HCT116 (cell line): Measurements from ENCODE around the gene FRY. TPM values are rescaled to one million over a fixed set of nuclear protein-coding genes. Genes with fewer than 3 reads are reported as not detected.

ENCODE experiments used
- ATAC-seq: fragments of 200-7000 bp; cut with Tn5 transposase; 2 replicates; pipeline ENCODE4 v1.9.1; 2020; ENCODE audit warnings: mild to moderate bottlenecking, moderate library complexity
- BruUV-seq: library from RNA; stranded (reverse); fragments of 400-500 nt; replicated peaks from 2 replicates; lab custom pipeline; 2021; lab: Mats Ljungman, UMichigan
- CTCF ChIA-PET: fragments of 300-600 bp; sonication (Branson Sonifier 250); formaldehyde crosslinking; loops from one replicate; lab custom pipeline; 2021; ENCODE audit warnings: antibody characterized with exemption; lab: Charles Lee
- POLR2A ChIA-PET: fragments of 300-600, 350-600 bp; sonication (Branson Sonifier 250); formaldehyde crosslinking; loops from one replicate; lab custom pipeline; 2021; ENCODE audit warnings: antibody characterized with exemption; lab: Charles Lee
- RAD21 ChIA-PET, 2 experiments: fragments of 300-600 bp; sonication (Branson Sonifier 250); formaldehyde crosslinking; loops; one replicate each; lab custom pipeline; 2023; ENCODE audit warnings: low total read pairs in 2 of 2; ENCODE audit not compliant: uncharacterized antibody in 2 of 2, unreplicated experiment in 2 of 2, low non-redundant PET in 1 of 2; lab: Charles Lee
- DNase-seq: peaks from one replicate; pipeline ENCODE4 v3.0.0-alpha.2; 2010; ENCODE audit warnings: low read depth, low spot score
- H2AFZ ChIP-seq: fragments of 200-600 bp; shearing (Covaris generic), sonication (generic); 2 replicates; pipeline ENCODE4 v1.6.1; 2017; ENCODE audit warnings: low read depth, mixed run types, mixed read lengths, antibody characterized with exemption, low read length; ENCODE audit not compliant: poor library complexity, severe bottlenecking
- H3K27ac ChIP-seq: 2 replicates; pipeline ENCODE4 v1.5.1; 2012; ENCODE audit warnings: low read depth, low read length
- H3K27me3 ChIP-seq: fragments of 200-600 bp; sonication (generic); 2 replicates; pipeline ENCODE4 v1.6.1; 2016; ENCODE audit warnings: mixed run types, low read length, mixed read lengths; ENCODE audit not compliant: insufficient read depth
- H3K36me3 ChIP-seq, 2 experiments: fragments of 200-500 bp in 1 of 2; fragments of 200-600 bp in 1 of 2; sonication (Bioruptor generic) in 1 of 2; sonication (generic) in 1 of 2; 2 replicates each; pipeline versions ENCODE4 v1.5.1 to v1.6.1; 2014 to 2016; ENCODE audit warnings: low read length in 2 of 2, inconsistent platforms in 1 of 2, mixed read lengths in 1 of 2, mixed run types in 1 of 2; ENCODE audit not compliant: insufficient read depth in 2 of 2, control insufficient read depth in 1 of 2
- H3K4me1 ChIP-seq, 2 experiments: fragments of 200-600 bp in 1 of 2; sonication (generic) in 1 of 2; 2 replicates each; pipeline versions ENCODE4 v1.5.1 to v1.6.1; 2012 to 2017; ENCODE audit warnings: low read length in 2 of 2, inconsistent platforms in 1 of 2, mild to moderate bottlenecking in 1 of 2, mixed read lengths in 1 of 2, mixed run types in 1 of 2, moderate library complexity in 1 of 2; ENCODE audit not compliant: insufficient read depth in 2 of 2, control insufficient read depth in 1 of 2
- H3K4me2 ChIP-seq: fragments of 200-600 bp; sonication (generic); 2 replicates; pipeline ENCODE4 v1.6.1; 2017; ENCODE audit warnings: mixed run types, low read length, mixed read lengths
- H3K4me3 ChIP-seq, 2 experiments: fragments of 200-600 bp in 1 of 2; sonication (generic) in 1 of 2; replicated peaks in 1 of 2; 2 replicates each; pipeline ENCODE4 v1.5.1; 2011 to 2016; ENCODE audit warnings: low read length in 2 of 2, control low read depth in 1 of 2, low read depth in 1 of 2, mild to moderate bottlenecking in 1 of 2, mixed read lengths in 1 of 2, mixed run types in 1 of 2
- H3K79me2 ChIP-seq: fragments of 200-600 bp; sonication (generic); 2 replicates; pipeline ENCODE4 v1.6.1; 2017; ENCODE audit warnings: mild to moderate bottlenecking, mixed run types, low read length, moderate library complexity, mixed read lengths; ENCODE audit not compliant: insufficient read depth
- H3K9ac ChIP-seq: fragments of 200-600 bp; sonication (generic); 2 replicates; pipeline ENCODE4 v1.6.1; 2016; ENCODE audit warnings: low read length, mixed read lengths
- H3K9me2 ChIP-seq: fragments of 200-600 bp; sonication (generic), shearing (Covaris generic); 2 replicates; pipeline ENCODE4 v1.6.1; 2017; ENCODE audit warnings: mixed run types, mild to moderate bottlenecking, moderate library complexity; ENCODE audit not compliant: insufficient read depth
- H3K9me3 ChIP-seq, 2 experiments: fragments of 200-500 bp in 1 of 2; fragments of 200-600 bp in 1 of 2; sonication (Bioruptor generic) in 1 of 2; sonication (generic) in 1 of 2; 2 replicates each; pipeline ENCODE4 v1.6.1; 2014 to 2017; ENCODE audit warnings: low read length in 2 of 2, mixed read lengths in 2 of 2, inconsistent platforms in 1 of 2, low read depth in 1 of 2, mild to moderate bottlenecking in 1 of 2, mixed run types in 1 of 2, moderate library complexity in 1 of 2; ENCODE audit not compliant: control insufficient read depth in 1 of 2, insufficient read depth in 1 of 2
- H4K20me1 ChIP-seq: fragments of 200-600 bp; sonication (generic), shearing (Covaris generic); 2 replicates; pipeline ENCODE4 v1.6.1; 2017; ENCODE audit warnings: mixed run types, mild to moderate bottlenecking, moderate library complexity; ENCODE audit not compliant: insufficient read depth
- ATF3 ChIP-seq: IDR thresholded peaks from 2 replicates; pipeline ENCODE4 v1.6.1; 2012
- CEBPB ChIP-seq: IDR thresholded peaks from 2 replicates; pipeline ENCODE4 v1.6.1; 2012; ENCODE audit warnings: low read depth
- CTCF ChIP-seq, 3 experiments: fragments of 200-600 bp in 1 of 3; sonication (generic) in 1 of 3; IDR thresholded peaks in 2 of 3; conservative IDR thresholded peaks in 1 of 3; 2 replicates each; pipeline ENCODE4 v1.5.1; 2012 to 2017; ENCODE audit warnings: low read depth in 2 of 3, low read length in 2 of 3, antibody characterized with exemption in 1 of 3, borderline replicate concordance in 1 of 3, control low read depth in 1 of 3, mild to moderate bottlenecking in 1 of 3, mixed read lengths in 1 of 3, mixed run types in 1 of 3, moderate library complexity in 1 of 3; ENCODE audit not compliant: insufficient read depth in 1 of 3
- EGR1 ChIP-seq: IDR thresholded peaks from 2 replicates; pipeline ENCODE4 v1.6.1; 2012; ENCODE audit warnings: low read depth
- EZH2 ChIP-seq: fragments of 200-600 bp; sonication (generic); IDR thresholded peaks from 2 replicates; pipeline ENCODE4 v1.6.1; 2017; ENCODE audit warnings: antibody characterized with exemption, mixed run types
- FOSL1 ChIP-seq: IDR thresholded peaks from 2 replicates; pipeline ENCODE4 v1.6.1; 2012; ENCODE audit warnings: low read depth
- MAX ChIP-seq: IDR thresholded peaks from 2 replicates; pipeline ENCODE4 v1.6.1; 2012
- RAD21 ChIP-seq: IDR thresholded peaks from 2 replicates; pipeline ENCODE4 v1.6.1; 2012; ENCODE audit warnings: low read depth, mild to moderate bottlenecking
- SIN3A ChIP-seq: IDR thresholded peaks from 2 replicates; pipeline ENCODE4 v1.6.1; 2012; ENCODE audit warnings: low read depth
- SRF ChIP-seq: IDR thresholded peaks from 2 replicates; pipeline ENCODE4 v1.6.1; 2012; ENCODE audit warnings: low read depth
- YY1 ChIP-seq: IDR thresholded peaks from 2 replicates; pipeline ENCODE4 v1.6.1; 2011; ENCODE audit warnings: low read length, low read depth, moderate library complexity, mild to moderate bottlenecking; ENCODE audit not compliant: insufficient replicate concordance; ENCODE audit errors: extremely low read depth
- ZNF274 ChIP-seq: fragments of 200-500 bp; sonication (Bioruptor generic); IDR thresholded peaks from 2 replicates; pipeline ENCODE4 v1.6.1; 2014; ENCODE audit warnings: mild to moderate bottlenecking, low read depth, low read length, inconsistent platforms
- intact Hi-C: fragments of 100-400 bp; cut with micrococcal nuclease; formaldehyde crosslinking; loops from 2 replicates; pipeline ENCODE4 v1.10.0; 2022
- total RNA-seq: library from RNA; stranded (reverse); gene quantifications from one replicate; pipeline ENCODE4 v1.2.1, GENCODE V29; 2021; ENCODE audit not compliant: unreplicated experiment

Gene FRY
- total RNA-seq, 1 experiment from 2014 or later = 1.4 TPM

- RAD21 ChIA-PET = interaction anchor here in 1 of 2 experiments (0.5 kb wide), 1 partner anchor 316 kb away, joined by 3 read pairs; no protein-coding TSS in a partner anchor
- Histone ChIP-seq H3K27ac (peak overlapping the region; percentile 82), H2AFZ (peak overlapping the region; percentile 55), H3K4me1 (peaks cover 7 to 20% of the 10 kb centered on the region in 2 experiments), H3K9ac (peak overlapping the region; percentile 91), H4K20me1 (no peaks in the 10 kb centered on the region), H3K9me2 (no peaks in the 10 kb centered on the region), H3K4me2 (peak overlapping the region; percentile 93), H3K4me3 (peak overlapping the region; percentile 68 to 82), H3K27me3 (no peaks in the 10 kb centered on the region), H3K79me2 (peaks cover 7% of the 10 kb centered on the region; the same call in 1 of the 2 replicates), H3K36me3 (no peaks in the 10 kb centered on the region), H3K9me3 (no peaks in the 10 kb centered on the region)
- peak; percentile 43 for DNase-seq
- POLR2A ChIA-PET = interaction anchor here (0.7 to 1.8 kb wide), 4 partner anchors 9 to 46 kb away, joined by 3 to 5 read pairs (median 4); no protein-coding TSS in a partner anchor
- TSS peak; percentile 92 for BruUV-seq
- TF ChIP-seq MAX = no peak
- intact Hi-C loops = loop anchor here (5.0 kb wide), 1 partner anchor 223 kb away; the partner anchor contains the start of gene N4BP2L2
- ATAC-seq = peak; percentile 49
- CTCF ChIA-PET = interaction anchor here (1.0 to 2.6 kb wide), 3 partner anchors 39 to 405 kb away, joined by 3 to 13 read pairs (median 7); no protein-coding TSS in a partner anchor
Observed at GRCh38 chr13:32314271-32315237, 283.0 kb downstream of the FRY start.

- H3K79me2 ChIP-seq = peaks cover 7% of the 10 kb centered on the region; the same call in 1 of the 2 replicates
- H3K9ac ChIP-seq = peak within 1 kb of the TSS; percentile 91
- TF ChIP-seq FOSL1 = no peak
- no peak for TF ChIP-seq ZNF274
- peak; percentile 95 for TF ChIP-seq SIN3A
- TF ChIP-seq ATF3 = no peak
- no peak for TF ChIP-seq EGR1
- TF ChIP-seq EZH2 = no peak
- TF ChIP-seq CTCF (IDR thresholded peaks at IDR 0.05 in 2 of 3, conservative IDR thresholded peaks at IDR 0.05 in 1 of 3; ENCODE audit: borderline replicate concordance in 1 of 3, insufficient read depth in 1 of 3, low read depth in 2 of 3, low read length in 2 of 3) = no peak
- TF ChIP-seq MAX = peak; percentile 87
- TF ChIP-seq YY1 = no peak
- no peak for TF ChIP-seq RAD21
- TF ChIP-seq SRF = no peak
- TF ChIP-seq CEBPB = no peak
Observed at GRCh38 chr13:32315238-32316027, 283.9 kb downstream of the FRY start, which contains the start of the genes BRCA2 and ZAR1L. BRCA2 (plus strand) TSS chr13:32315508; CDS start chr13:32316461, 953 bp downstream. ZAR1L (minus strand) TSS chr13:32315363; CDS start chr13:32311925, 3,438 bp downstream.

More at GRCh38 chr13:32315238-32316027, 283.9 kb downstream of the FRY start, which contains the start of the genes BRCA2 and ZAR1L:
- intact Hi-C loops = loop anchor here (2.0 to 5.0 kb wide), 2 partner anchors 23 to 222 kb away; partner anchors contain the start of gene N4BP2L2
- Histone ChIP-seq H3K9me2 (no peaks in the 10 kb centered on the region), H3K4me3 (peak within 1 kb of the TSS; percentile 68 to 82), H3K27me3 (no peaks in the 10 kb centered on the region), H3K9me3 (no peaks in the 10 kb centered on the region), H3K27ac (peak within 1 kb of the TSS; percentile 82), H3K4me2 (peak within 1 kb of the TSS; percentile 93), H3K36me3 (peaks cover 0 to 8% of the 10 kb centered on the region in 2 experiments; a peak in 1 of 4 replicates), H4K20me1 (no peaks in the 10 kb centered on the region), H2AFZ (peak within 1 kb of the TSS; percentile 55), H3K4me1 (peaks cover 7 to 16% of the 10 kb centered on the region in 2 experiments)
- ATAC-seq (peak; percentile 96), DNase-seq (peak; percentile 77)
- CTCF ChIA-PET = interaction anchor here (1.0 to 2.6 kb wide), 3 partner anchors 40 to 406 kb away, joined by 3 to 13 read pairs (median 7); no protein-coding TSS in a partner anchor
- RAD21 ChIA-PET = interaction anchor here in 1 of 2 experiments (0.5 kb wide), 1 partner anchor 316 kb away, joined by 3 read pairs; no protein-coding TSS in a partner anchor
- BruUV-seq = TSS peak; percentile 54
- POLR2A ChIA-PET = interaction anchor here (0.6 to 1.8 kb wide), 5 partner anchors 8 to 53 kb away, joined by 3 to 5 read pairs (median 4); no protein-coding TSS in a partner anchor
